ENCODE results near the gene DNAJC7. TPM values are rescaled to one million over a fixed set of nuclear protein-coding genes. Genes with fewer than 3 reads are reported as not detected.

The DNAJC7 gene
- total and polyA plus RNA-seq, 9 of the 15 experiments (the other 6 are each of a cell fraction or from before 2014, with no cell fraction given) = 85.8 to 262 (median 157) TPM

DNA sequence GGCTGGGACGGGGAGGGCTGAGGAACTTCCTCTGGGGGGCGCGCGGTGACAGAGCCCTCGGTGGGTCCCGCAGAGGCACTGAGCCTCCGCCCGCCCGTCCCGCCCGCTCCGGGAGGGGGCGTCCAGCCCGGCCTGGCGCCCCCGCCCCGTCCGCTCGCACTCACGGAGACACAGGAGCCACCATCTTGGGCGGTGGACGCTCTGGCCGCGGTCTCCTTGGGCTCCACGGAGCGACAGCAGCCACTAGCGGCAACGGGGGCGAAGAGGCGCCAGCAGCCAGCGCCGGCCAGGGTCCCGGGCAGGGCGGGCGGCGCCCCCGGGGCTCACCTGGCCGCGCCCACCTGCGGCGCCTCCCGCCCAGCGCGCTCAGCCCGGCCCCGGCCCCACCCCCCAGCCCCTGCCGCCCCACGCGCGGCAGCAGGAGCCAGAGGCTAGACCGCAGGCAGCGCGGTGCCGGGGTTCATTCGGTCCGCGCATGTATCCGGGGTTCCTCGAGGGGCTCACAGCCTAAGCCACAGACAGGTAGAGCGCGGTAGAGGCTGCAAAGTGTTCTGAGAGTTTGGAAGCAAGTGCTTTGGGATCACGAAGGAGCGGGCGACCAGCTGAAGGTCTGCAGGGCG, 33.3 kb upstream of the DNAJC7 start, which contains the start of gene C17orf113 (continued):
- TF ChIP-seq FOXJ2 (tag; IDR thresholded peaks at IDR 0.05) = no peak
- TF ChIP-seq RB1 (IDR thresholded peaks at IDR 0.05; ENCODE audit: low read depth) = peak; percentile 44
- TF ChIP-seq CREM (IDR thresholded peaks at IDR 0.05; ENCODE audit: low read depth) = peak; percentile 52
- TF ChIP-seq ZNF24 (IDR thresholded peaks at IDR 0.05) = no peak
- TF ChIP-seq LCOR (CRISPR knock-in tag; IDR thresholded peaks at IDR 0.05) = no peak
- TF ChIP-seq TCF7 (IDR thresholded peaks at IDR 0.05; ENCODE audit: borderline replicate concordance) = no peak
- TF ChIP-seq, protein P1, sequence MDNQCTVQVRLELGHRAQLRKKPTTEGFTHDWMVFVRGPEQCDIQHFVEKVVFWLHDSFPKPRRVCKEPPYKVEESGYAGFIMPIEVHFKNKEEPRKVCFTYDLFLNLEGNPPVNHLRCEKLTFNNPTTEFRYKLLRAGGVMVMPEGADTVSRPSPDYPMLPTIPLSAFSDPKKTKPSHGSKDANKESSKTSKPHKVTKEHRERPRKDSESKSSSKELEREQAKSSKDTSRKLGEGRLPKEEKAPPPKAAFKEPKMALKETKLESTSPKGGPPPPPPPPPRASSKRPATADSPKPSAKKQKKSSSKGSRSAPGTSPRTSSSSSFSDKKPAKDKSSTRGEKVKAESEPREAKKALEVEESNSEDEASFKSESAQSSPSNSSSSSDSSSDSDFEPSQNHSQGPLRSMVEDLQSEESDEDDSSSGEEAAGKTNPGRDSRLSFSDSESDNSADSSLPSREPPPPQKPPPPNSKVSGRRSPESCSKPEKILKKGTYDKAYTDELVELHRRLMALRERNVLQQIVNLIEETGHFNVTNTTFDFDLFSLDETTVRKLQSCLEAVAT (IDR thresholded peaks at IDR 0.05) = no peak
- TF ChIP-seq ARID1B (IDR thresholded peaks at IDR 0.05) = no peak
- TF ChIP-seq HIVEP1 (CRISPR knock-in tag; IDR thresholded peaks at IDR 0.05) = no peak
- TF ChIP-seq ZNF239 (CRISPR knock-in tag; IDR thresholded peaks at IDR 0.05) = no peak
- no peak; a peak in 1 of 4 replicates for TF ChIP-seq NONO (IDR thresholded peaks at IDR 0.05; ENCODE audit: low read depth in 2 of 2, low read length in 1 of 2)
- no peak for TF ChIP-seq RBM25 (IDR thresholded peaks at IDR 0.05; ENCODE audit: low read depth, low read length, severe bottlenecking)
- TF ChIP-seq HNRNPL (IDR thresholded peaks at IDR 0.05; ENCODE audit: low read depth, low read length) = no peak
- TF ChIP-seq HNRNPUL1 (IDR thresholded peaks at IDR 0.05; ENCODE audit: low read length) = no peak
- no peak for TF ChIP-seq ELF4 (CRISPR knock-in tag; IDR thresholded peaks at IDR 0.05)
- peak; percentile 26 to 93 (median 81) for TF ChIP-seq YY1 (IDR thresholded peaks at IDR 0.05; ENCODE audit: borderline replicate concordance in 1 of 3, control insufficient read depth in 1 of 3, extremely low read depth in 1 of 3, insufficient read depth in 3 of 3, insufficient read length in 1 of 3, insufficient replicate concordance in 2 of 3, low read depth in 1 of 3, low read length in 2 of 3)
- TF ChIP-seq, protein P2, sequence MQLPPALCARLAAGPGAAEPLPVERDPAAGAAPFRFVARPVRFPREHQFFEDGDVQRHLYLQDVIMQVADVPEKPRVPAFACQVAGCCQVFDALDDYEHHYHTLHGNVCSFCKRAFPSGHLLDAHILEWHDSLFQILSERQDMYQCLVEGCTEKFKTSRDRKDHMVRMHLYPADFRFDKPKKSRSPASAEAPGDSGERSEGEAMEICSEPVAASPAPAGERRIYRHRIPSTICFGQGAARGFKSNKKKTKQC (CRISPR knock-in tag; IDR thresholded peaks at IDR 0.05) = no peak
- no peak for TF ChIP-seq NEUROD1 (IDR thresholded peaks at IDR 0.05; ENCODE audit: borderline replicate concordance, low read depth, low read length, partially characterized antibody)
- peak; percentile 54 for TF ChIP-seq CCNT2 (IDR thresholded peaks at IDR 0.05; ENCODE audit: borderline replicate concordance, extremely low read depth, insufficient read length, low read depth, low read length)
- TF ChIP-seq SP2 (IDR thresholded peaks at IDR 0.05; ENCODE audit: extremely low read depth, low read depth, low read length, poor library complexity, severe bottlenecking) = peak; percentile 77
- TF ChIP-seq ZNF184 (CRISPR knock-in tag; IDR thresholded peaks at IDR 0.05) = no peak
- TF ChIP-seq ESRRA (IDR thresholded peaks at IDR 0.05; ENCODE audit: borderline replicate concordance, low read depth) = no peak
- TF ChIP-seq SAP30 (IDR thresholded peaks at IDR 0.05; ENCODE audit: borderline replicate concordance, insufficient read depth, low read depth, low read length, poor library complexity, severe bottlenecking) = no peak
- TF ChIP-seq RFX7 (CRISPR knock-in tag; IDR thresholded peaks at IDR 0.05) = no peak
- TF ChIP-seq, protein P3, sequence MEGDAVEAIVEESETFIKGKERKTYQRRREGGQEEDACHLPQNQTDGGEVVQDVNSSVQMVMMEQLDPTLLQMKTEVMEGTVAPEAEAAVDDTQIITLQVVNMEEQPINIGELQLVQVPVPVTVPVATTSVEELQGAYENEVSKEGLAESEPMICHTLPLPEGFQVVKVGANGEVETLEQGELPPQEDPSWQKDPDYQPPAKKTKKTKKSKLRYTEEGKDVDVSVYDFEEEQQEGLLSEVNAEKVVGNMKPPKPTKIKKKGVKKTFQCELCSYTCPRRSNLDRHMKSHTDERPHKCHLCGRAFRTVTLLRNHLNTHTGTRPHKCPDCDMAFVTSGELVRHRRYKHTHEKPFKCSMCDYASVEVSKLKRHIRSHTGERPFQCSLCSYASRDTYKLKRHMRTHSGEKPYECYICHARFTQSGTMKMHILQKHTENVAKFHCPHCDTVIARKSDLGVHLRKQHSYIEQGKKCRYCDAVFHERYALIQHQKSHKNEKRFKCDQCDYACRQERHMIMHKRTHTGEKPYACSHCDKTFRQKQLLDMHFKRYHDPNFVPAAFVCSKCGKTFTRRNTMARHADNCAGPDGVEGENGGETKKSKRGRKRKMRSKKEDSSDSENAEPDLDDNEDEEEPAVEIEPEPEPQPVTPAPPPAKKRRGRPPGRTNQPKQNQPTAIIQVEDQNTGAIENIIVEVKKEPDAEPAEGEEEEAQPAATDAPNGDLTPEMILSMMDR (IDR thresholded peaks at IDR 0.05 in 2 of 3, conservative IDR thresholded peaks at IDR 0.05 in 1 of 3; ENCODE audit: insufficient read depth in 2 of 3, low read depth in 1 of 3, low read length in 3 of 3) = peak; percentile 36 to 76 (median 51); a peak in 5 of 6 replicates
- TF ChIP-seq ZNF253 (CRISPR knock-in tag; conservative IDR thresholded peaks at IDR 0.05) = no peak
